Lower leg skin (tissue), 3 donors: ENCODE results near the gene CABCOCO1.

Source experiments
- POLR2A ChIP-seq, 2 donors: fragments of 450-650 bp; IDR thresholded peaks; one replicate each; pipeline ENCODE4 v1.6.1; 2016 to 2017; ENCODE audit warnings: antibody characterized with exemption in 2 of 2, mild to moderate bottlenecking in 1 of 2, moderate library complexity in 1 of 2
- TF ChIP-seq, protein P1 (sequence below), 3 donors: fragments of 450-650 bp; IDR thresholded peaks; one replicate each; pipeline ENCODE4 v1.5.1; 2016; ENCODE audit warnings: antibody characterized with exemption in 3 of 3, mild to moderate bottlenecking in 3 of 3, moderate library complexity in 2 of 3

DNA sequence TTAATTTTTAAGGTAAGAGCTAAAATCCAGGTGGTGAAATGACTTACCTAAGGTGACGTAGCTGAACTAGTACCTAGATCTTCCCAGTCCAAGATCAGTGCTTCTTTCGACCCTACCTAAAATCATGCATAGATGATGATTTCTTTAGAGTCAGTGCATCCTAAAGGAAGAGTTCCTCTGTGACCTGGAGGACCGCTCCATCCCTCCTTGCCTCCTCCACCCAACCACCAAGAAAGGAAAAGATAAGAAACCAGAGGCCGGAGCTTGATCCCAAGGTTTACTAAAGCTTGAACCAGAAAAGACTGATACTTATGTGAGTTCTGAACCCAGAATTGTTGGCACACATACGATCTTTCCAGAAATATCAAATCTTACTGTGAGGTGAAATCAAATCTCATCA lies 101.8 kb downstream of the CABCOCO1 start:
- TF ChIP-seq POLR2A (IDR thresholded peaks at IDR 0.05), result no peak
- TF ChIP-seq, protein P1, sequence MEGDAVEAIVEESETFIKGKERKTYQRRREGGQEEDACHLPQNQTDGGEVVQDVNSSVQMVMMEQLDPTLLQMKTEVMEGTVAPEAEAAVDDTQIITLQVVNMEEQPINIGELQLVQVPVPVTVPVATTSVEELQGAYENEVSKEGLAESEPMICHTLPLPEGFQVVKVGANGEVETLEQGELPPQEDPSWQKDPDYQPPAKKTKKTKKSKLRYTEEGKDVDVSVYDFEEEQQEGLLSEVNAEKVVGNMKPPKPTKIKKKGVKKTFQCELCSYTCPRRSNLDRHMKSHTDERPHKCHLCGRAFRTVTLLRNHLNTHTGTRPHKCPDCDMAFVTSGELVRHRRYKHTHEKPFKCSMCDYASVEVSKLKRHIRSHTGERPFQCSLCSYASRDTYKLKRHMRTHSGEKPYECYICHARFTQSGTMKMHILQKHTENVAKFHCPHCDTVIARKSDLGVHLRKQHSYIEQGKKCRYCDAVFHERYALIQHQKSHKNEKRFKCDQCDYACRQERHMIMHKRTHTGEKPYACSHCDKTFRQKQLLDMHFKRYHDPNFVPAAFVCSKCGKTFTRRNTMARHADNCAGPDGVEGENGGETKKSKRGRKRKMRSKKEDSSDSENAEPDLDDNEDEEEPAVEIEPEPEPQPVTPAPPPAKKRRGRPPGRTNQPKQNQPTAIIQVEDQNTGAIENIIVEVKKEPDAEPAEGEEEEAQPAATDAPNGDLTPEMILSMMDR (IDR thresholded peaks at IDR 0.05), result no peak
